Astrocyte of the cerebellum (primary cell): ENCODE results near the gene MXD4.
"Not testable (repeated sequence)": the region's sequence is repeated elsewhere in the genome, so short reads cannot be mapped to it uniquely, and the experiment has no call there.

Experiments
- DNase-seq: peaks from one replicate; pipeline ENCODE4 v3.0.0-alpha.2; 2011; ENCODE audit warnings: low read depth
- H3K4me3 ChIP-seq: 2 replicates; pipeline ENCODE4 v1.5.1; 2011; ENCODE audit warnings: mild to moderate bottlenecking, low read depth, low read length, moderate library complexity
- CTCF ChIP-seq: IDR thresholded peaks from 2 replicates; pipeline ENCODE4 v1.5.1; 2012; ENCODE audit warnings: low read length, low read depth, moderate library complexity, mild to moderate bottlenecking; ENCODE audit errors: missing control alignments
- in situ Hi-C: cut with HindIII; loops from 2 replicates; pipeline ENCODE4 v1.10.0; 2017; ENCODE audit warnings: low sequenced_read_pairs

The MXD4 gene

GRCh38 chr4:2219233-2219760 is 42.6 kb downstream of the MXD4 start:
- no peak for TF ChIP-seq CTCF
- in situ Hi-C loops = no loop called here
- H3K4me3 ChIP-seq = no peak overlapping the region
- no peak for DNase-seq

GRCh38 chr4:2218436-2218835 is 43.5 kb downstream of the MXD4 start:
- H3K4me3 ChIP-seq = no peak overlapping the region
- in situ Hi-C loops = no loop called here
- no peak for TF ChIP-seq CTCF
- DNase-seq = no peak

GRCh38 chr4:2217726-2218125 is 44.2 kb downstream of the MXD4 start:
- in situ Hi-C loops = no loop called here
- peak; percentile 42 for DNase-seq

GRCh38 chr4:2212831-2213230 is 49.1 kb downstream of the MXD4 start:
- H3K4me3 ChIP-seq = no peak overlapping the region
- TF ChIP-seq CTCF = no peak
- DNase-seq = no peak
- in situ Hi-C loops = no loop called here

More at GRCh38 chr4:2217726-2218125, 44.2 kb downstream of the MXD4 start:
- no peak overlapping the region for H3K4me3 ChIP-seq
- no peak for TF ChIP-seq CTCF

- H3K4me3 ChIP-seq, in situ Hi-C loops: not testable (repeated sequence)
Observed at GRCh38 chr4:2202789-2203188, 59.1 kb downstream of the MXD4 start.

More at GRCh38 chr4:2202789-2203188, 59.1 kb downstream of the MXD4 start:
- DNase-seq = not testable (repeated sequence)
